Chondrocyte (in vitro differentiated cells): ENCODE measurements around the gene CFAP46. TPM values are rescaled to one million over a fixed set of nuclear protein-coding genes. Genes with fewer than 3 reads are reported as not detected.

Experiments
- DNase-seq: peaks from one replicate; pipeline ENCODE4 v3.0.0; 2021; ENCODE audit warnings: mixed read lengths, low spot score
- H3K27ac Mint-ChIP-seq: one replicate; pipeline ENCODE4 v1.8.0; 2021; ENCODE audit warnings: mild to moderate bottlenecking, moderate library complexity, mixed read lengths; ENCODE audit not compliant: unreplicated experiment
- H3K27me3 Mint-ChIP-seq: 2 replicates; pipeline ENCODE4 v1.8.0; 2021; ENCODE audit warnings: low read depth, mixed read lengths
- H3K36me3 Mint-ChIP-seq: 2 replicates; pipeline ENCODE4 v1.8.0; 2021; ENCODE audit warnings: low read depth, mixed read lengths
- H3K4me1 Mint-ChIP-seq: 2 replicates; pipeline ENCODE4 v1.8.0; 2021; ENCODE audit warnings: low read depth, mild to moderate bottlenecking, mixed read lengths
- H3K4me3 Mint-ChIP-seq: one replicate; pipeline ENCODE4 v1.8.0; 2021; ENCODE audit warnings: mild to moderate bottlenecking, moderate library complexity, mixed read lengths; ENCODE audit not compliant: unreplicated experiment
- H3K9me3 Mint-ChIP-seq: 2 replicates; pipeline ENCODE4 v1.8.0; 2021; ENCODE audit warnings: low read depth, mixed read lengths
- total RNA-seq: library from RNA; stranded (reverse); gene quantifications from 3 replicates; pipeline ENCODE4 v1.2.1, GENCODE V29; 2021
- TF ChIP-seq, protein P1 (sequence below): fragments of 200-600 bp; sonication (generic); IDR thresholded peaks from 2 replicates; pipeline ENCODE4 v1.5.0; 2021; ENCODE audit warnings: antibody characterized with exemption, mild to moderate bottlenecking, moderate library complexity

The CFAP46 gene
- total RNA-seq, 1 donor from 2014 or later = 0.92 TPM

DNA sequence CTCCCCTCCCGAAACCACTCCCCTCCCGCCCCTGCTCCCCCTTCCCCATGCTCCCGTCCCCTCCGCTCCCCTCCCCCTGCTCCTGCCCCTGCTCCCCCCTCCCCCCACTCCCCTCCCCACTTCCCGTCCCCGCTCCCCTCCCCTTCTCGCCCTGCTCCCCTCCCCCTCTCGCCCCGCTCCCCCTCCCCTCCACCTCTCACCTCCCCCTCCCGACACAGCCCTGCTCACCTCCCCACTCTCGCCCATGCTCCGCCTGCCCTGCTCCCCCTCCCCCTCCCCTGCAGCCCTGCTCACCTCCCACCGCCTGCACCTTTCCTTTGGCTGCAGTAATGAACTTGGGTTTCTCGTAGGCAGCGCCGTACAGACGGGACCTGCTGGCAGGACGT is 106.5 kb downstream of the CFAP46 start:
- no peak overlapping the region for H3K27ac Mint-ChIP-seq
- H3K4me3 Mint-ChIP-seq = no peak overlapping the region
- H3K9me3 Mint-ChIP-seq = no peaks in the 10 kb centered on the region
- TF ChIP-seq, protein P1, sequence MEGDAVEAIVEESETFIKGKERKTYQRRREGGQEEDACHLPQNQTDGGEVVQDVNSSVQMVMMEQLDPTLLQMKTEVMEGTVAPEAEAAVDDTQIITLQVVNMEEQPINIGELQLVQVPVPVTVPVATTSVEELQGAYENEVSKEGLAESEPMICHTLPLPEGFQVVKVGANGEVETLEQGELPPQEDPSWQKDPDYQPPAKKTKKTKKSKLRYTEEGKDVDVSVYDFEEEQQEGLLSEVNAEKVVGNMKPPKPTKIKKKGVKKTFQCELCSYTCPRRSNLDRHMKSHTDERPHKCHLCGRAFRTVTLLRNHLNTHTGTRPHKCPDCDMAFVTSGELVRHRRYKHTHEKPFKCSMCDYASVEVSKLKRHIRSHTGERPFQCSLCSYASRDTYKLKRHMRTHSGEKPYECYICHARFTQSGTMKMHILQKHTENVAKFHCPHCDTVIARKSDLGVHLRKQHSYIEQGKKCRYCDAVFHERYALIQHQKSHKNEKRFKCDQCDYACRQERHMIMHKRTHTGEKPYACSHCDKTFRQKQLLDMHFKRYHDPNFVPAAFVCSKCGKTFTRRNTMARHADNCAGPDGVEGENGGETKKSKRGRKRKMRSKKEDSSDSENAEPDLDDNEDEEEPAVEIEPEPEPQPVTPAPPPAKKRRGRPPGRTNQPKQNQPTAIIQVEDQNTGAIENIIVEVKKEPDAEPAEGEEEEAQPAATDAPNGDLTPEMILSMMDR = no peak
- no peaks in the 10 kb centered on the region for H3K4me1 Mint-ChIP-seq
- H3K27me3 Mint-ChIP-seq = peaks cover 42% of the 10 kb centered on the region
- no peaks in the 10 kb centered on the region for H3K36me3 Mint-ChIP-seq
- DNase-seq = no peak

DNA sequence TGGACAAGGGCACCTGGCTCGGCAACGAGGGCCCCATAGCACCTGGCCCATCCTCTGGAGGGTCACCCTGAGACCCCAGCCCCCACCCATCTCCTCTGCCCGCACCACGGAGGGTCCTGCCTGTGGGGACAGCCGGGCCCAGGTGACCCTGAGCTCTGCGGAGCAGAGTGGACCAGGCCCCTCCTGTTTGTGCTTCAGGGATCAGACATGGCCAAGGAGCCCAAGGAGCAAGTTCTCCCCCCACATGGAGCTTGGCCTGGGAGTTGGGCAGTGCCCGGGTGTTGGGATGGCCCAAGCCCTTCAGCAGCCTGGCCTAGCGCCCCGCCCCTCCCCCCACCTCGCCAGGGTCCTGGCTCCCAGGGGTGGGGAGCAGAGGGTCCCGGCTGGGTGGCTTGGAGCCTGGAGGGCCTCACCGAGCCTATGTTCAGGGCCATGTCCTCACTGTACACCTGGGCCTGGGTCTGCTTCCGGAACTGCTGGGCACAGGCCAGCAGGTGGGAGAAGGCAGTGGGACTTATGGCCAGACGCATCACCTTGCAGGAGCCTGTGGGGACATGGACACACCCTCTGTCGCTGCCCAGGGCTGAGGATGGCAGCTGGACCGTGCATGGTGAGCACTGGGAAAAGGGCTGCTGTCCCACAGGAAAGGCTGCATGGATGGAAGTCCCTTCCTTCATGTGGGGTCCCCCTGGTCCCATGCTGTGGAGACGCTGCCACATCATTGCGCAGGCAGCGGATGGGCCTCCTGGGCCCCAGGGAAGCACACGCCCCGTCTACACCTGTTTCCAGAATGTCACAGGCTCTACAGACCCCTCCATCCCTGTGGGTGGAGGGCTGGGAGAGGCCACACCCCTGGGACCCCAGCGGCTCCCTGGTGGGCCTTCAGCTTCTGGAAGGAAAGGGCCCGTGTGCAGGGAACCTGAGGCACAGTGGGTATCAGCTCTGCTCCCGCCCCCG is 107.2 kb downstream of the CFAP46 start:
- TF ChIP-seq, protein P1 = no peak
- Mint-ChIP-seq H3K27ac (no peak overlapping the region), H3K36me3 (no peaks in the 10 kb centered on the region), H3K27me3 (peaks cover 43% of the 10 kb centered on the region), H3K9me3 (no peaks in the 10 kb centered on the region), H3K4me3 (no peak overlapping the region), H3K4me1 (no peaks in the 10 kb centered on the region)
- DNase-seq = no peak

DNA sequence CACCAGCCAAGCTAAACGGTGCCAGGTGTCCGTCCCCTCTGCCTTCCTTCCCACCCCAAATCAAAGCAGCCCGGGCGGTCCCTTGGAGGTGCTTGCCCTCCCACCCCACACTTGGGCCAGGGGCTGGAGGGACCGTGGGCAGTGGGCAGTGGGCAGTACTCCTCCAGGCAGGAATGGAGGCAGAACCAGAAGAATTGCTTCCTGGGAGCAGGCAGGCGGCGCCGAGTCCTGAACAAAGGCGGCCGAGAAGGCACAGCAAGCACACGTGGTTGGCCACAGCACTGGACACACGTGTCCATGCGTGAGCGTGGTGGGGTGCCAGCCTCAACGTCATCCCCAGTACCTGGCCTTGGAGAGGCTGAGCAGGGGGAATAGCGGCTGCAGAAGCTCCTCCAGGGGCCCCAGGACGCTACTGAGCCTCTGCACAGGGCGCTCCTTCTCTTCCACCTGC is 108.0 kb downstream of the CFAP46 start:
- no peaks in the 10 kb centered on the region for H3K36me3 Mint-ChIP-seq

DNA sequence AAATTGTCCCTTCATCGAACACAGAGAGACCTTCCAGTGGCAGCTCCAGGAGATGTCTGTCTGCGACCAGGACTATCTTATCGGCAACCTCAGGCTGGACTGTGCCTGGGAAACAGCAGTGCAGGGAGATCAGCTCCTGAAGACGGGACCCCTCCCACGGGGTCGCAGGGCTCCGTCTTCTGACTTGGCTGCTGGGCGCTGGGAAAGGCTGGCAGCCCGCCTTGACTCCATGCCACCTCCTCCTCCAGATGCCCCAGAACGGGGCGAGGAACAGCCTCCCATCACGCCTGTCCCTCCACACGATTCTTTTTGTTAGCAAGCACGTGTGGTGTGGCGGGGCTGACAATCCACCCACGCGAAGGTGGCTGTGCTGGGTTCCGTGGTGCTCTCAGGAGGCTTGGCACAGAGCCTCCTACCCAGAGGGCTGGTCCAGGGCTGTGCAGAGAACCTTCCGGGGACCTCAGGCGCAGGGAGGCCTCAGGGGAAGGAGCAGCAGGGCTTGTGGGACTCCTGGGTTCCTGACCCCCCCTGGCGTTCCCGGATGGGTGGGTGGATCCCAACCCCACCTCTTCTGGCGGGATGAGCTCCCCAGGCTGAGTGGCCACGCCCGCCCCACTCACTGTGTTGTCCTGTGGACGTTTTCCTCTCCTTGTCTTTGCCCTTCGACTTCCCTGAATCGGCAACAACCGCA is 108.8 kb downstream of the CFAP46 start:
- TF ChIP-seq, protein P1 = no peak
- no peak for DNase-seq
- H3K4me1 Mint-ChIP-seq = no peaks in the 10 kb centered on the region
- peaks cover 42% of the 10 kb centered on the region for H3K27me3 Mint-ChIP-seq
- H3K4me3 Mint-ChIP-seq = no peak overlapping the region
- no peaks in the 10 kb centered on the region for H3K36me3 Mint-ChIP-seq
- no peaks in the 10 kb centered on the region for H3K9me3 Mint-ChIP-seq
- no peak overlapping the region for H3K27ac Mint-ChIP-seq

More for the DNA sequence above, 108.0 kb downstream of the CFAP46 start:
- TF ChIP-seq, protein P1 = no peak
- Mint-ChIP-seq H3K27ac (no peak overlapping the region), H3K4me3 (no peak overlapping the region), H3K27me3 (peaks cover 43% of the 10 kb centered on the region), H3K9me3 (no peaks in the 10 kb centered on the region), H3K4me1 (no peaks in the 10 kb centered on the region)
- DNase-seq = no peak

DNA sequence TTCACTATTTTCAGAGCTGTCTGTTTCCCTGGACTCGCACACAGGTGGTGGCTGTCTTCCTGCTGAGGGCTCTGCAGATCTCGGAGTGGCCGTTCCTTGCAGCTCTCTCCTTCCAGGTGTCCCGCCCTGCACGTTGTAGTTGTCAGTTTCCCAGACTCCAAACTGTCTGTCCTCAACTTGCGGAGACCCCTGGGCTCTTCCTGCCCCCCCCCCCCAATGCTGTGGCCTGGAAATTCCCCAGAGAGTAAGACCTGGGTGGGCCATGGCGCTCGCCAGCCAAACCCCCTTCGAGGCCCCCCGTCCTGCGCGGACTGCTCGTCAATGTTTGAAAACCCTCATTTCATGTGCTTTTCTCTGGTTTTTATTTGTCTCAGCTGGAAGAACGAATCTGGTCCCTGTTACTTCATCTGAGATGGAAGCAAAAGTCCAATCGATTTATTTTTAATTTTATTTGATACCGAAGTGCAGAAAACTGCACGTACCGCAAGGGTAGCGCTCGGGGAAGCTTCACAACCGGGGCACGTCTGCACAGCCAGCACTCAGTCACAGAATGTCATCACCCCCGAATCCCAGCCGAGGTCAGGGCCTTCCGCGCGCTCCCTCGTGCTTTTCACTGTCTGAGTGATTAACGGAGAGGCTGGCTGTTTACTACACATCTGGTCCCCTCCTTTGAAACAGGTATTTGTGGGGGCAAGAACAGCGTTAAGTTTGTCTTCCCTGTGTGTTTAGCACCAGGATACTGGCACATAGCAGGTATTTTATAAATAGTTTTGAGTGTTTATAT is 110.0 kb downstream of the CFAP46 start:
- no peaks in the 10 kb centered on the region for H3K4me1 Mint-ChIP-seq
- no peak overlapping the region for H3K4me3 Mint-ChIP-seq
- no peaks in the 10 kb centered on the region for H3K9me3 Mint-ChIP-seq
- H3K27me3 Mint-ChIP-seq = peaks cover 47% of the 10 kb centered on the region
- no peak overlapping the region for H3K27ac Mint-ChIP-seq
- TF ChIP-seq, protein P1 = no peak
- no peaks in the 10 kb centered on the region for H3K36me3 Mint-ChIP-seq
- no peak for DNase-seq
